Kidney tubule cell (primary cell): Measurements from ENCODE around the gene SCN1A.
"Not testable (repeated sequence)": the region's sequence is repeated elsewhere in the genome, so short reads cannot be mapped to it uniquely, and the experiment has no call there.

Experiments
- DNase-seq: peaks from one replicate; pipeline ENCODE4 v3.0.0-alpha.2; 2018; ENCODE audit warnings: low spot score

Gene SCN1A

DNA sequence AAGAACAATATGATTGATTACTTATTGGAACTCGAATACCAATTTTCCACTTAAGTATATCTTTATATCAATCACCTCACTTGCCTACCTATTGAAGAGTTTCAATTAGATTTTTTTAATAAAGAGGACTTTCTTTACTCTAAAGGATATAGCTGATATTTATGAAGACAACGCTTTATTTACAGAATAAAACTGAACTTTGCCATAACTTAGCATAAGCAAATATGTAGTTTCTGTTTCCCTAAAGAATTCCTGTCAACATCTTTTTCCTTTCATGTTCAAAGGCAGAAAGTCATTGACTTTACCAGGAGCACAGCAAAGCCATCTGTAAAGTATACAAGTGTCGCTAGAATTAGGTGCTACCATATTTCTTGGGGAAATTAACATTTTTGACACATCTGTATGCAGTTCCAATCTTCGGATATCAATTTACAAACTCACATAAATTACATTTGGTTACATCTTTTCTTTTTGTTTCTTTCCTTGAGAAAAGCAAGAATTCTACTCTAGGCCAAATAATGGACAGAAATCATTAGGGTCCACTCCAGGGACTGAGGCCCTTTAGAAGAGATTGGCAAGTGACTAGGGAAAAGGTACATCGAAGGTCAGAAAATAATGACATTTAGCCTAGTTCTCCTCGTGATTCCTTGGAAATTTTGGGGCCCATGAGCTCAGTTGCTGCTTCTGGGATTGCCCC lies 7.5 kb upstream of the SCN1A start:
- DNase-seq: no peak

DNA sequence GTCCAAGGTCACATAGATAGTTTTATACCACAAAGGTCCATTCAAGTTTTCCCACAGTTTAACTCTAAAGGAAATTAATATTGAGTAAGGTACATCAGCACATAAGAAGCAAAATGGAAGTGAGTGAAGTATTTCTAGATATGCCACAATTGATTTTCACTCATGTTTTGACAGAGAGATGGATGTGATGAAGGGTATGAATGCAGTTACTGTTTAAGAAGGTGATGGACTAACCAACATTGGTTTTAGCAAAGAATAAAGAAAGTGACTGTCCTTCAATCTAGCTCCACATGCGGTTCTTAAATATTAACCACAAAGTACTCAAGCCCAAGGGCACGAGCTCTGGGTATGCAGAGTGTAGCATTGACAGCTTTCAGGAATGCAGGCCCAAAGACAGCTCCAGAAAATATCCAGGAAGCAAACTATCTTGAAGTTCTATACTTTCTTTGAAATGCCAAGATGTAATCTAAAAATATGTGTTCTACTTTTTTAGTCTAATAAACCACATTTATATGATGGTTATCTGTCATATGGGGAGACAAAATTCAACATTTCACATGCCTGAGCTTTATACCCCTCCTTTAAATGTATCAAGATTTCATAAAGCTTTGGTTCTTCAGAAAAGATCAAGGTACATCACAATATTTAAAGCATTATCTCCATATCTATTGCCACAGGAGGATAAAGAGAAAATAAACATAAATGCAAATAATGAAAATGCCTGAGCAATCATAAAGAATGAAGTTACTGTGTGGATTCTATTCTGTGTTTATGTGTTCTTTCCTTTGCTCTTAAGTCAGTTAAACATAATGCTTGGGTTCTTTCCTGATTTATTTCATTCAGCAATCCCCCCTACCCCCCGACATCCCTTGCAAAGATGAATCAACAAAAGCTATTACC lies 6.7 kb upstream of the SCN1A start:
- DNase-seq: peak; percentile 34

DNA sequence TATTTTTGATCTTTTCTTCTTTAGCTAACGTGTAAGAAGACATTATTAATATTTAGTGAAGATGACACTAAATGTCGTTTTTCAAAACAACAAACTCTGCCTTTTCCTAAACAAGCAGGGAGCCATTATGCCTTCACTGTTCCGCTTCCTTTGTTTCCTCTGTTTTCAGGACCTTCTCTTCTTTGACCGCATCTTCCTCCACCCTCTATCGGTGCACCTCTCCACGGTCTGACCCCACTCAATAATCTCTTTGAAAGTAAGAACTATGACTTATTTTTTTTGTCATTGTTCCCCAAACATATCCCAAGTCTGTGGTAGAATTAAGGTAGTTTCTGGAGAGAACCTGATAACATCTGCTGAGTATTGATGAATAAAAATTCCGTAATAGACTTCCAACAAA lies 5.8 kb upstream of the SCN1A start:
- DNase-seq: no peak

DNA sequence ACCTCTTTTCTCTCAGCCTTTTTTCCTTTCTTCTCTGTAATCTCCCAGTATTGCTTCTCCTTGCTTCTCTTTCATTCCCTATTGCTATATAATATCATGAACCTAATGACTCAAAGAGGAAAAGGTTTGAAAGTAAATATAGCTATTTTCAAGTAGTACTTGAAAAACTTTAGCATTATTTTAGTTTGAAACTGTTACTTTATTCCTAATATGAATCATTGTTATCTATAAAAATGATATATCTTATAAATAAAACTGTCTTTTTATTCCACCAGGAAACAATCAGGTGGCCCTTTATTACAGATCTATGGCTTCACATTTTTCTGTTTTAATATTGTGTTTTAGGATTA lies 311 bp upstream of the SCN1A start:
- no peak for DNase-seq

DNA sequence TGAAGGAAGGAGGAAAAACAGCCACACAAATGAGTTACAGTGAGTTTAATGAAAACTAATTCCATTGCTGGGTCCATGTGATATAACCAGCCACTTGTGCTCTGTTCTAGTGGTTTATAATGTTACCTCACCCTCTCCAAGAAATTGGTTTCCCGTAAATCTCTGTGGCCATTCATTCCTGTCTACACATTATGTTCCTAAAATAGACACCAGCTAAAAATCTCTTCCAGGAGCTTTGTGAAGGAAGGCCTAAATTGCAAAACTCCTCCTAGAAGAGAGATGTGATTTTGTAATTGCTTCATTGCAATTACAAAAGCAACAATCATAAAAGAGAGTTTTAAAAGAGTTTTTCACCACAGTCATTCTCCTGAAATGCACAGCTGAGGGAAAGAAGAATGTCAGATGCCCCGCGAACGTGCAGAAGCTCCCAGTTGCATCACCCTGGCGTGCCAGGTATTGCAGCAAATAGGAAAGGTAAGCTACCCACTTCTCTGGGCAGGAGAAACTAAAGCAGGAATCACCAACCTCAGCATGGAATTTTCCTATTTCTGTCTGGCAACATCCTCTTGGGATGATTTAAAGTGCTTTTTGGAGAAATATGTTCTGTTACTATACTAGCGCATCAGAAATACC lies 1.7 kb downstream of the SCN1A start:
- DNase-seq: no peak

DNA sequence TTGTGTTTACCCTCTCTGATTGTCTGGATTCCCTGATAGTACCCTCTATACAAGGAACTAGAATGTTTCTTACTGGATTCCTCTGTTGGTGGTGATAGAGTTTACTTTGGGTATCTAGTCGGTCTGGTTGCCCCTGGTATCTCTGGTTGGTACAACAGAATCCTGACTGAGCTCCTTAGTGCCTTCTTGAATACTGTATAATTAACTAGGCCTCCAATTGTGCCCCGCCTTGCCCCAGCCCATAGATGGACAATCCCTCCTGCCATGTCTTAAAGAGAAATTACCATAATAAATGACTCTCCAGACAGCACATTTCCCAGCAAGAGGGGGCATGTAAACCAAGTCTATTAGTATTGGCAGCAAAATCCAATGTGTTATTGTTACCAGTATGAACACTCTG lies 2.3 kb downstream of the SCN1A start:
- no peak for DNase-seq

DNA sequence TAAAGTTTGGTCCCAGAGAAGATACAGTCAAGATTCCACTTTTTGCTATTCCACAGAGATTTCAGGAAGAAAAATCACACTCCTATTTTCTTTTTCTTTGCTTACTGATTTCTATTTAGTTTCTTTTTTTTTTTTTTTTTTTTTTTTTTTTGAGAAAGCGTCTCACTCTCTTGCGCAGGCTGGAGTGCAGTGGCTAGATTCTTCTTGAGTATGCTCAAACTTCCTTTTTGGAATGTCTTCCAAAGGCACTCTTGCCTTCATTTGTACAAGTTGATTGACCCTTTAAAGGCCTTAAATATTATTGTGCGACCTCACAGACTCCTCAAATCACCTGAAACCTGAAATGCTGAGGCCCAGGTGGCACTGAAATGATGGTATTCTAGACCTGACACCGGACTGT lies 9.6 kb downstream of the SCN1A start:
- no peak for DNase-seq

DNA sequence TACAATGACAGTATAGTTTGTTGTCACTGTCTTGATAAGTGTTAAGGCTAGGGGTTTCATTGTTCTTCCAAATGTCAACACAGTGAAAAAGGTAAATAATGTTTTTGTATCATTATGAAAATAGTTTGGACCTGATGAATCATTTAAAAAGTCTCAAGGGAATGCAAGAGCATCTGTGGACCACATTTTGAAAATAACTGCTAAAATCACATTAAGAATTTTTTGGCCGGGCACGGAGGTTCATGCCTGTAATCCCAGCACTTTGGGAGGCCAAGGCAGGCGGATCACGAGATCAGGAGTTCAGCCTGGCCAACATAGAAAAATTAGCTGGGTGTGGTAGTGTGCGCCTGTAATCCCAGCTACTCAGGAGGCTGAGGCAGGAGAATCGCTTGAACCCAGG lies 10.3 kb downstream of the SCN1A start:
- DNase-seq: no peak

DNA sequence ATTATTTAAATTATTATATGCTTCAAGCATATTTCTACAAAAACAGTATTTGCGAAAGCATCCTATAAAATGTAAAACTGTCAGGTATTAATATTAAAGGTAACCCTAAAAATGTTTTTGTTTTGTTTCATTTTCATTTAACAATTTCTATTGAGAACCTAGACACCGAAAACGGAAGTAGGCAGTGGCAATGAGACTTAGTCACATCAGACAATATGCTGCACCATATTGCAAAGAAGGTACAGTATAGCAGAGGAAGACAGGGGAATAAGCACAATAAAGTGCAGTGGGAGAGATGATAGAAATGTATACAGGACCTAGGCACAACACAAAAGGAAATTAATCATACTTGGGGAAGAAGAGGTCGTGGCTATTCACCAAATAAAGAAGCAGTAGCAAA lies 12.2 kb downstream of the SCN1A start:
- DNase-seq: no peak

DNA sequence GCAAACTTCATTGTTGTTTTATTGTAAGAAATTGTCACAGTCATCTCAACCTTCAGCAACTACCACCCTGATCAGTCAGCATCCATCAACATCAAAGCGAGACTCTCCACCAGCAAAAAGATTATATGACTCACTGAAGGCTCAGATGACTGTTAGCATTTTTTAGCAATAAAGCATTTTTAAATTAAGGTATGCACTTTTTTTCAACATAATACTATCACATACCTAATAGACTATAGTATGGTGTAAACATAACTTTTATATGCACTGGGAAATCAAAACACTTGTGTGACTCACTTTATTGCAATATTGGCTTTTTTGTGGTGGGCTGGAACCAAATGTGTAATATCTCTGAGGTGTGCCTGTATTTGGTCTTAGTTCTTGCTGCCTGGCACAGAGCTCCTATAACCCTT lies 15.6 kb downstream of the SCN1A start:
- DNase-seq: no peak

DNA sequence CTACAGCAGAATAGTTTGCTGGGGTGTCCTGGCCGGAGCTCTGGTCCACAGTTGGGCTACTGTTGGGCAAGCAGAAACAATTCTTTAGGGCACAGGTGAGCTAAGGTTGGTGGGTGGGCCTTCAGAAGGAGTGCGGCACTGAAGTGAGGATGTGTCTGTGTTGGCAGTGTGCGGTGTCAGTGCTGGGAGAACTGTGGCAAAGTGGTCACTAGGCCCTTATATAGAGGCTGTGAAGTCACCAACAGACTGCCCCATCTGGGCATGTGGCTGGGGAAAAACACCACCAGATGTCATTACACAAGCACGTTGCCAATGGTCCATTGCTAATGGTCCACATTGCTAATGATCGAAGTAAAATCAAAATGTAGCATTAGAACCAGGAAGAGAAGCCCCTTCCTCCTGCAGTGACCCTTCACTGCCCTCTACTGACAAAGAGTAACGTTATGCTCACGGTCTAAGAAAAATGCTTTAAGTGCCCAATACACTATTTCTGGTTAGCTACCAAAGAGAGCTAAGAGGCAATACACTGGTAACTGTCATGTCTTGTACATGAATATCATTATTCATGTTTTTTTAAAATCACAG lies 21.3 kb downstream of the SCN1A start:
- peak; percentile 20 for DNase-seq

DNA sequence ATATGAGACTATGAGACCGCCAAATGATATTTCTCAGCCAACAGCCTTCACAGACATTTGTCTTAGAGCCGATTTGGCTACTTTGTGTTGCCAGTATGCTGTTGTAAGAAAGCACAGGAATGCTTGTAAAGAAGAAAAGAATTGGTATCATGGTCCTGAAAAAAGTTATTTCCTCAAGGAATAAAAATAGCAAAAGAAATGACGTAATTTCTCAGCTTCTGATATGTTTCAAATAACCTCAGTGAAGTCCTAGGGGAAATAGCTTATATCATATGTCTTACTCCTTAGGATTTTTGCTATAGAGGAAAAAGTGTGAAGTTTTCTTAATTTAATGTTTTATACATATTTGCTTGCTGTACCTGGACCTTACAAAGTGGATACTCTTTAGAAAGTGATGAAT lies 23.0 kb downstream of the SCN1A start:
- no peak for DNase-seq

DNA sequence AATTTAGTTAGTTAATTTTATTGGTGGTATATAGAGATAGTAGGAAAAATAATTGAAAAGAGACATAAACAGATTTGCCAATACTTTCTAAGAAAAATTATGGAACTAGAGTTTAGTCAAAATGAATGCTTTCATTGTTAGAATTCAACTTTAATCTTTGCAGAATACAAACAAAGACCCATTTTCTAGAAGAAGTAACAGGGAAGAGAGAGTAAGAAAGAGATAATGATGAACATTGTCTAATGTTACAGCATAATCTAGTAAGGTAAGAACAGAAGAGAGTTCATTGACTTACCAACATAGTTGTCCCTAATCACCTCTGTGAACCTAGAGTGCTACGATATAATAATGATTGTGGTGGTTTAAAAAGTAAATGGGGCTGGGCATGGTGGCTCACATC lies 23.7 kb downstream of the SCN1A start:
- DNase-seq: no peak

DNA sequence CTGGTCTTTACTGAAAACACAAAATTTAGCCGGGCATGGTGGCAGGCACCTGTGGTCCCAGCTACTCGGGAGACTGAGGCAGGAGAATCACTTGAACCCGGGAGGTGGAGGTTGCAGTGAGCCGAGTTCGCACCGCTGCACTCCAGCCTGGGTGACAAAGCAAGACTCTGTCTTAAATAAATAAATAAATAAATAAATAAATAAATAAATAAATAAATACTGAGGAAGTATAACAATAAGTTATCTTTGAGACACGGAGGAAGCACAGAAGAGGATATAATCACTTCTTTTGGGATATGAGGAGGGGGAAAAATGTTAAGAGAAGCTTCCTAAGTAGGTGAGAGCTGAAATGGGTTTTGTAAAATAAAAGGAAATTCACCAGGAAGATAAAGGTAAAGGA lies 24.5 kb downstream of the SCN1A start:
- DNase-seq: not testable (repeated sequence)

DNA sequence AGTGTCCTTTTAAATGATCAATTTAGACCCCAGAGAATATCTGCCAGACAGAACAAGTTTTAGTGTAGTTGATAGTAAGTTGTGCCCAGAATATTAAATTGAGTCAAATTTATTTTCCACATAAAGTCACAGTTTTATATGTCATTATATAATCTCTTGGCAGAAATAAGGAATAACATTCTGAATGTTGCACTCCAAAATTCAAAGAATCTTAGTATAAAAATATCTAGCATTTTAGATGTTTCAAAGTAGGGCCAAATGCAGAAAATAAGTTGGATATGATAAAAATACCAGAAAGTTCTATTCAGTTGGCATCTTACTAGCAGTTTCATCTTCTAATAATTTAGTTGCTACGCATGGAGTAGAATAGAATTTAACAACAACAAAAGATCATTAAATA lies 33.5 kb downstream of the SCN1A start:
- DNase-seq: no peak

DNA sequence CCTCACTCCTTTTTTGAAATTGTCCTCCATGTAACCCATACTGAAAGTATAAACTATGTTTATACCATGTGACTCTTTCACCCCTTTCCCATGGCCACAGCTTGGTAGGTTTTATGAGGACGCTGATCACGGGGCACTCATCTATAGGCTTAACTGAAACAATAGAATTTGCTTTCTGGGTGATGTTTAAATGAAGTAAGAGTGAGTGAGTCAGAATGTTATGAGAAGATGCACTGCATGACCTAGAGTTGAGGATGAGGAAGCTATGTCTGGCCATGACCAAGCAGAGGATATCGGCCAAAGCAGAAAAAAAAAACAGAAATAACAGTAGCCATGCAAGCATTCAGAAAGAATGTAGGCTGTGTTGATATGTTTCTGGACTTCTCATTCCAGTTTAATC lies 34.9 kb downstream of the SCN1A start:
- no peak for DNase-seq

DNA sequence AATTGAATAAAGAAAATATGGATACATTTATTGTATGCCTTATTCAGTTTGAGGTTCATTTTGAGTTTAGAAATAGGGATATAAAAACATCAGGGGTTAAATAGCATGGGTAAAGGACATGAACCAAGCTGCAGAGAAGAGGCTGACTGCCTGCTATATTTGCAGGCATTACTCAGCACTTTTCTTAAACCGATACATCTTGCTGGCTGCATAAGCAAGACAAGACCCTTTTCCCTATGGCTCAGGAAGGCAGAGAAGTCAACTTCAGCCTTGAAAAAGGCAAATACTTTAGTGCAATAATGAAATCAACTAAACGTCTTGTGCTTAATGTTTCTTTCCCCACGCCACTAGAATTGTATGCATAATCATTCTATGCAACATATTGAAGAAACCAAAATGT lies 36.4 kb downstream of the SCN1A start:
- no peak for DNase-seq

DNA sequence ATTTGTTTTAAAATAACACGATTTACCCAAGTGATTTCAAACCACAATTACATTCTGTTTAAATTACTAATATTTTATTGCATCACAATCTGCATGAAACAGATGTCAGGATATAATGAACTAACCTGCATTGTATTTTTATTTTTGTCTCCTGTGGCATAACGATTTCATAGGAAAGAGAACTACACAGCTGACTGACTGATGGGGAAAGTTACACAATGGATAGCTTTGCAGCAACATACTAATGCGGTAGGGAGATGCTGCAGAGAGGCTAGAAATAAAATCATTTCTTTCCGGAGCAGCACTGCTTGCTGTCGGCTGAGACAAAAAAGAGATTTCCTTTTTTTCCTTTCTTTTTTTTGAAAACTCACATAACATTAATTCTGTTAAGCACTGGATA lies 36.9 kb downstream of the SCN1A start:
- DNase-seq: no peak

DNA sequence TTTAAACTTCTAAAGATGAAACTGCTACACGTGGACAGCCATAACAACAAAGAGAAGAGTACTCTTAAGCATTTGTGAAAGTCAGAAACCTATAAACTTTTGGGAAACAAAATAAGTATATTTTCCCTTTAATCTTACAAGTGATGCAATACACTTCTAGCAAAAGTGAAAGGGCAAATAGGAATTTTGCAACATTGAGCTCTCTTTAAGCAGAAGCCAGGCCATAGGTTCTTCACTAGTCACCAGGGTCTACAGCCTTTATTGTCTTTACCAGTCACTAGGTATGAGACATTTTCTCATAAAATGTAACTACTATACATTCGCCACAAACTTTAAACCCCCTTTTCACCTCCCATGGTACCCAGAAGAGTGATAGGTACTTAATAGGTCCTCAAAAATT lies 37.5 kb downstream of the SCN1A start:
- no peak for DNase-seq

DNA sequence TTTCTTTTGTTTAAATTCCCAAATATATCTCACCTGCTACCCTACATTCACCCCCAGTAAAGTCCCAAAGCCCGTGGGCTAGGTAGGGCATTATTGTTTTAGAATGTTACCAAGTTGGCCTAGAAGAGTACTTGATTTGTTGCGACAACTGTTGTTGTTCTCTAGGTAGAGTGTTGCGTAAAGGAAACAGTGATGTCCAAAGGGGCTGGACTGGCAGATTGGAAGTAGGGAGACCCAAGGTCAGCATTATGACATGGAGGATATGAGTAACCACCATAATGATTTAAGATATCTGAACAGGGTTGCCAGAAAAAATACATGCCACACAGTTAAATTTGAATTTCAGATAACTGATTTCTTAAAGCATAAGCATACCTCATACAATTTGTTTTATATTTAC lies 39.2 kb downstream of the SCN1A start:
- DNase-seq: no peak

DNA sequence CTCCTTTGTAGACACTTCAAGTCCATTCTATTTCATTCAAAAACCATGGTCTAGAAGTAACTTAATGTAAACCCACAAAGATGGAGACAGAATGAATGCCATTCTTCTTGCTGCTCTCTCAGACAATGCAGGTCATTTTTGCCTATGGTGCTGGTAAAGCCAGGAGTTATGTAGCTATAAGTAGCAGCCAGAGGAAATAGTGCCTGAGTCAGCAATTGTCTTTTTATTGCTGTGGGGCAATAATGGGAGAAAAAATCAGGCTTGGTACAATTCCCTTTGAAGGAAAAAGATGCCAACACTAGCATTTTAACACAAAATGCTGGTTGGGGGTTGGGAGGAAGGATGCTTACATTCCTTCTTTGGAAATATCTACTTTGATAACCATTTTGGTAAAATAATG lies 43.5 kb downstream of the SCN1A start:
- no peak for DNase-seq

DNA sequence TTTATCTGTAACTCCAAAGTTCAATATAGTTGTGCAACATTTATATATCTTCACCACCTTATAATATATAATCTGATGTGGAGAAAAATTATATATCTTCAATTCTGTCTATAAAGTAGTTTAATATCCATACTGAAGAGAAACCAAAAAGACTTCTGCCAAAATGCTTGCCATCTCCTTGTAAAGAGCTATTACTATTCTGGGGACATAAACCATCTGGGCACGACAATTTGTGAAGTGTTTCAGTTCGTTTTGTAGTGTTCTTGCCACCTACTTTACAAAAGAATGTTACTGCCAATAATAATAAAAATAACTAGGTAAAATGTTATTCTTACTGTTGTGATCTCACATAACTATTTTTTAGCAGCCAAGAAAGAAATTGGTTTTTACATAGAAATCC lies 45.1 kb downstream of the SCN1A start:
- no peak for DNase-seq

DNA sequence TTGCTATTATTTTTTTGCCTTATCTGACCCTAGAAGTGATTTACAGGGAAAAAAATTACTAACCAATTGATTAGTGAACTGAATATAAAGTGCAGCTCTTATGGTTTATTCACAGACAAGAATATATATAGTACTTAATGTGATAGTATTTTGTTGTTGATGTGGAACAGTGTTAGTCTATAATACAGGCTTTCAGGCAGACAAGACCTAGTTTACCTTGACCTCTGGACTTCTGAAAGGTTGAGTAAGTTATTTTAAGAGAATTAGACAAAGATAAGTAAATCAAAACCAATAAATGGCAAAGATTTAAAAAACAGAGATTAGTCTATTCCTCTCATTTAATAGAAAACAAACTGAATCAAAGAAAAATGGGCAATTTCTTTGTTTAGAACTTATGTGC lies 46.0 kb downstream of the SCN1A start:
- no peak for DNase-seq
